Measurements from ENCODE around the gene NOC3L.
"Not testable (repeated sequence)": the region's sequence is repeated elsewhere in the genome, so short reads cannot be mapped to it uniquely, and the experiment has no call there.

NOC3L gene
- total RNA-seq: 33.6 to 78.3 (median 50.0) reads per million in 4 experiments

- peak; percentile 91 for DNase-seq
These were observed at the start of gene NOC3L for GRCh38 chr10:94362360-94363250. TSS of gene NOC3L (minus strand) at chr10:94362939. CDS start at chr10:94362838, 101 bp downstream.

GRCh38 chr10:94412449-94412848 lies 49.7 kb upstream of the NOC3L start:
- no peak for DNase-seq

GRCh38 chr10:94411304-94411703 lies 48.6 kb upstream of the NOC3L start:
- no peak for DNase-seq

- no peak for DNase-seq
These were observed 46.4 kb upstream of the NOC3L start for GRCh38 chr10:94409021-94409657.

- no peak for DNase-seq
These were observed 44.9 kb upstream of the NOC3L start for GRCh38 chr10:94407668-94408067.

- DNase-seq: no peak
These were observed 42.7 kb upstream of the NOC3L start for GRCh38 chr10:94405406-94405805.

GRCh38 chr10:94403380-94404213 lies 40.9 kb upstream of the NOC3L start:
- no peak for DNase-seq

GRCh38 chr10:94402843-94403379 lies 40.2 kb upstream of the NOC3L start:
- no peak for DNase-seq

GRCh38 chr10:94402204-94402842 lies 39.6 kb upstream of the NOC3L start, which contains the start of gene TBC1D12:
TSS of gene TBC1D12 (plus strand) at chr10:94402541. CDS start at chr10:94402614, 73 bp downstream.
- no peak for DNase-seq

GRCh38 chr10:94398762-94399161 lies 36.0 kb upstream of the NOC3L start:
- no peak for DNase-seq

GRCh38 chr10:94397549-94398370 lies 35.0 kb upstream of the NOC3L start:
- no peak for DNase-seq

GRCh38 chr10:94392117-94392516 lies 29.4 kb upstream of the NOC3L start:
- not testable (repeated sequence) for DNase-seq

- DNase-seq: not testable (repeated sequence)
These were observed 23.0 kb upstream of the NOC3L start for GRCh38 chr10:94385733-94386132.

GRCh38 chr10:94383530-94383929 lies 20.8 kb upstream of the NOC3L start:
- DNase-seq: no peak

- no peak for DNase-seq
These were observed 14.1 kb upstream of the NOC3L start for GRCh38 chr10:94376865-94377264.

- DNase-seq: no peak
These were observed 12.6 kb upstream of the NOC3L start for GRCh38 chr10:94375374-94375773.

GRCh38 chr10:94370501-94370900 lies 7.8 kb upstream of the NOC3L start:
- no peak for DNase-seq

GRCh38 chr10:94366382-94366781 lies 3.6 kb upstream of the NOC3L start:
- no peak for DNase-seq

- no peak for DNase-seq
These were observed 1.7 kb upstream of the NOC3L start for GRCh38 chr10:94364482-94364881.

GRCh38 chr10:94363251-94363565 lies 469 bp upstream of the NOC3L start:
- DNase-seq: no peak

GRCh38 chr10:94361171-94361794 lies 1.5 kb downstream of the NOC3L start:
- DNase-seq: no peak

All from effector CD8-positive, alpha-beta T cell (primary cell).